RWPE1 (cell line): ENCODE data around the gene CRB1.

ENCODE experiments used
- CTCF ChIA-PET: fragments of 350-600 bp; sonication (Branson Sonifier 250); formaldehyde crosslinking; extraction: SDS; loops from one replicate; lab custom pipeline; 2021; lab: Yijun Ruan, JAX
- POLR2A ChIA-PET: fragments of 400-600 bp; formaldehyde crosslinking; extraction: SDS; loops from one replicate; lab custom pipeline; 2020; ENCODE audit warnings: antibody characterized with exemption; ENCODE audit not compliant: low non-redundant PET; lab: Yijun Ruan, JAX
- DNase-seq: peaks from one replicate; pipeline ENCODE4 v3.0.0; 2012; ENCODE audit warnings: low spot score
- H3K27ac ChIP-seq: fragments of 450-650 bp; 2 replicates; pipeline ENCODE4 v1.5.1; 2017
- TF ChIP-seq, protein P1 (sequence below): fragments of 450-650 bp; conservative IDR thresholded peaks from 2 replicates; pipeline ENCODE4 v1.5.1; 2017; ENCODE audit warnings: low read depth, mild to moderate bottlenecking

The CRB1 gene

DNA sequence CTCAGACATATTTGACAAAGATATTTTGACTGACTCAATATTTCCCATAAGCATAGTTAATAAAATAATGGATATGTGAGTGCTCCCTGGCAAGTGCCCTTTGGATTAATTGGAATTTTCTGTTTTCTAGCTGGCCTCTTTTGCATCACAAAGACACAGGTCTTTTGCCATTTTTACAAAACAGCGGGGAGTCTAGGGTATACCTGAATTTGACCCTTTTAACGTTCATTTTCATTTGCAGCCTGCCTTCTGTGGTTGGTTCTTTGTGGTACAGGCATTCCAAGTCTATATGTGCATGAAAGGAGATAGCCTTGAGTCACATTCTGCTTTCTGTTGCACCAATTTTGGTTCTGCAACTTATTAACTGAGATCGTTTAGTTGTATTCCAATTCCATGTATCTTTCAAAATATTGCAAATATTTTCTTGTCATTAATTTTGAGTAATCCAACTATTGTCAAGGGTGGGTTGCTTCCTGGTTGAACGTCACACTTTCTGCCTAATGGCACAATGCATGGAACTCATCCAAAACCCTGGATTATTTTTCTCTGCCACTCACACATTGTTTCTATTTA is 171.7 kb downstream of the CRB1 start:
- no peak for DNase-seq
- TF ChIP-seq, protein P1, sequence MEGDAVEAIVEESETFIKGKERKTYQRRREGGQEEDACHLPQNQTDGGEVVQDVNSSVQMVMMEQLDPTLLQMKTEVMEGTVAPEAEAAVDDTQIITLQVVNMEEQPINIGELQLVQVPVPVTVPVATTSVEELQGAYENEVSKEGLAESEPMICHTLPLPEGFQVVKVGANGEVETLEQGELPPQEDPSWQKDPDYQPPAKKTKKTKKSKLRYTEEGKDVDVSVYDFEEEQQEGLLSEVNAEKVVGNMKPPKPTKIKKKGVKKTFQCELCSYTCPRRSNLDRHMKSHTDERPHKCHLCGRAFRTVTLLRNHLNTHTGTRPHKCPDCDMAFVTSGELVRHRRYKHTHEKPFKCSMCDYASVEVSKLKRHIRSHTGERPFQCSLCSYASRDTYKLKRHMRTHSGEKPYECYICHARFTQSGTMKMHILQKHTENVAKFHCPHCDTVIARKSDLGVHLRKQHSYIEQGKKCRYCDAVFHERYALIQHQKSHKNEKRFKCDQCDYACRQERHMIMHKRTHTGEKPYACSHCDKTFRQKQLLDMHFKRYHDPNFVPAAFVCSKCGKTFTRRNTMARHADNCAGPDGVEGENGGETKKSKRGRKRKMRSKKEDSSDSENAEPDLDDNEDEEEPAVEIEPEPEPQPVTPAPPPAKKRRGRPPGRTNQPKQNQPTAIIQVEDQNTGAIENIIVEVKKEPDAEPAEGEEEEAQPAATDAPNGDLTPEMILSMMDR = no peak
- H3K27ac ChIP-seq = no peak overlapping the region
- ChIA-PET POLR2A (no interaction called here), CTCF (interaction anchor here (0.5 kb wide), 1 partner anchor 34 kb away, joined by 3 read pairs; no protein-coding TSS in a partner anchor)

DNA sequence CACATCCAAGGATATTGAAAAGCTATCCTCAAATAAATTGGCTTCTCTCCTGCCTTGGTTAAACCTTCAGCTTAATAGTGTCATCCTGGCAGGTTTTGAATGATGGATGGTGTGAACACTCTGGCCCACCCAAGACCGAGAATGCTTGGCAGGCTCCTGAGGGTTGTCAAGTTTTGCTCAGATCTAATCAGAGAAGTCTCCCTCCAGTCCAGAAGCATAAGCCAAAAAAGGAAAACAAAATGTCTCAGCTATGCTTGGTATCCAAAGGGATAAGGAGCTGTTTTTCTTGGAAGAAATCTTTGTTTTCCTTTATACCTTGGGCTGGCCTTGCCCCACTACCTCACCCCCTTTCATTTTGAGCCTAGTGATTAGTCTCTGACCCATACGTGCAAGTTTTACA is 172.7 kb downstream of the CRB1 start:
- ChIA-PET CTCF (no interaction called here), POLR2A (no interaction called here)
- no peak overlapping the region for H3K27ac ChIP-seq
- TF ChIP-seq, protein P1 = no peak
- DNase-seq = no peak

DNA sequence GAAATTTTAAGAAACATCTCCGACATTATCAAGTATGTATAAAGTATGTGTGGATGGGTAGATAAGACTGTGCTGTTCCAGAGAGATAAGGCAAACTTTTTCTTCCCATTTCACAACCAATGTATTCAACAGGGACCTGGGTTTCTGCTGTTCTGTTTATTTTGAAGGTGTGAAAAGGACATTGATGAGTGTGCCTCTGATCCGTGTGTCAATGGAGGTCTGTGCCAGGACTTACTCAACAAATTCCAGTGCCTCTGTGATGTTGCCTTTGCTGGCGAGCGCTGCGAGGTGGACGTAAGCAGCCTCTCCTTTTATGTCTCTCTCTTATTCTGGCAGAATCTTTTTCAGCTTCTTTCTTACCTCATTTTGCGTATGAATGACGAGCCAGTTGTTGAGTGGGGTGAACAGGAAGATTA is 174.0 kb downstream of the CRB1 start:
- POLR2A ChIA-PET = no interaction called here
- CTCF ChIA-PET = no interaction called here
- TF ChIP-seq, protein P1 = no peak
- no peak overlapping the region for H3K27ac ChIP-seq
- no peak for DNase-seq

DNA sequence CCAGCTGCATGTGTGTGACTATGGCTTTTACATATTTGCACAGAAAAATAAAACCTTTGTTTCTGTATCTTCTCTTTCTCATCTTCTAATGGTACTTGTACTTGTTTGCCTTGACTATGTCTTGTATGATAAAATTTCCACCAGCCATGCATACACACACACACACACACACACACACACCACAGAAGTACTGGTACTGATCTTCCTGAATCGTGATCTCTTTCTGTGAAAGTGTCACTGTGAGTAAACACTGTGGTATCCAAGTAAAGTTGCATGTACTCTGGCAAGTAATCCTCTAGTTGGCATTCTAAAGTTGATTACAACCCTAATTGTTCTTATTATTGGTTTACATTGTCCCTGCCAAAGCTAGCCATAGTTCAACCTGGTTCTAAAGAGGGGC is 176.7 kb downstream of the CRB1 start:
- ChIA-PET POLR2A (no interaction called here), CTCF (no interaction called here)
- TF ChIP-seq, protein P1 = no peak
- DNase-seq = no peak
- no peak overlapping the region for H3K27ac ChIP-seq

DNA sequence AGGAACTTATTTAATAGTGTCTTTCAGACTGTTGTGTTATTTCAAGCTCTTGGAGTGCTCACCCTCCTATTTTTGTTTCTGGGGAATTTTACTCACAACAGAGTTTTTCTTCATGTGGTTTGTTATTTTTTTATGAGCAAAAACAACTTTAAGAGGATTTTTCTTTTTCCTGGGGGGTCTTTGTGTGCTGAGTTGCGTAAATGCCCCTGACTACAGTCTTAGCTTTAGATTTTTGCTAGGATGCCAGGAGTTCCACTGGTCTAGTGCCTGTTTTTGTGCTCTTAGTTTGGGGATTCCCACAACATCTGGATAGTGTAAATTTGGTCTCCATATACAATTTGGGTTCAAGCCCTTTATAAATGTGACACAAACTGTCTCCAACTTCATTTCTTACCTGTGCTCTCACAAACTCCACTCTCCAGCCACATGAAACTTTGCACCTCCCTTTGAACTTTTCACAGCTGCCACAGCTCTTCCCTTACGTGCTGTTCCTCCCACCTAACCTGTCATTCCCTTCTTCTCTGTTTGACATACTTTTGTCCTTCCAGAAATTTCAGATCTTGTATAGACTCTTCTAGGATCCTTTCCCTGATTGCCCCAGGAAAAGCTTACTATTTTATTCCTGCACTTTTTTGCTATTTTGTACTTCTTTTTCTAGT is 180.2 kb downstream of the CRB1 start:
- TF ChIP-seq, protein P1 = no peak
- DNase-seq = no peak
- ChIA-PET POLR2A (no interaction called here), CTCF (interaction anchor here (0.8 to 1.0 kb wide), 2 partner anchors 16 to 48 kb away, joined by 3 read pairs; no protein-coding TSS in a partner anchor)
- H3K27ac ChIP-seq = no peak overlapping the region

DNA sequence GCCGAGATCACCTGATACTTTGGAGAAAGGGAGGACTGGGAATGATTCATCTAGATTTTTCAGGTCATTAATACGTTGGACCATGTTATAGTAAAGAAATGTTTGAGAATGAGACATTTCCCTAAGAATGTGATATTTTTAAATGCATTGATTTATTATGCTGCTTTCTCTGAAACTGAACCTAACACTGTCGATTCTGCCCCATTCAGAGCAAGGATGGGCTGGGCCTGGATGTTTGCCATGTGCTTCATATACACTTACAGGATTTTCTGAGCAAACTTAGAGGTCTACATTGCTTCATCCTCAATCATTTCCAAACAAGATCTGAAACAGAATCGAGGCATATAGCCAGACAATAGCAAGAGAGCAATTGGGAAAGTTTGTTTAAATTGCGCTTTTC is 183.3 kb downstream of the CRB1 start:
- H3K27ac ChIP-seq = no peak overlapping the region
- no peak for DNase-seq
- ChIA-PET CTCF (no interaction called here), POLR2A (no interaction called here)
- TF ChIP-seq, protein P1 = no peak
